Tibial nerve (tissue), 4 donors: ENCODE data around the gene CHRNG. TPM values are rescaled to one million over a fixed set of nuclear protein-coding genes. Genes with fewer than 3 reads are reported as not detected.

Source experiments
- DNase-seq, 2 donors: peaks; one replicate each; pipeline ENCODE4 v3.0.0-alpha.2; 2019; ENCODE audit warnings: low spot score in 2 of 2
- H3K27ac ChIP-seq, 4 donors: fragments of 200-600 bp; sonication (generic) in 3 of 4; one replicate each; pipeline ENCODE4 v1.5.1; 2017 to 2019; ENCODE audit warnings: mild to moderate bottlenecking in 1 of 4
- H3K27me3 ChIP-seq, 2 donors: fragments of 200-600 bp; sonication (generic) in 1 of 2; one replicate each; pipeline versions ENCODE4 v1.5.1 to v1.6.0; 2017 to 2019
- H3K36me3 ChIP-seq, 3 donors: fragments of 200-600 bp; sonication (generic); one replicate each; pipeline ENCODE4 v1.5.1; 2018 to 2019
- H3K4me1 ChIP-seq, 4 donors: fragments of 200-600 bp; sonication (generic) in 3 of 4; one replicate each; pipeline ENCODE4 v1.5.1; 2017 to 2019
- H3K4me3 ChIP-seq, 4 donors: fragments of 200-600 bp; sonication (generic) in 3 of 4; one replicate each; pipeline ENCODE4 v1.5.1; 2017 to 2019; ENCODE audit warnings: mild to moderate bottlenecking in 1 of 4, moderate library complexity in 1 of 4
- H3K9me3 ChIP-seq, 4 donors: fragments of 200-600 bp; sonication (generic) in 3 of 4; one replicate each; pipeline ENCODE4 v1.5.1; 2017 to 2019
- CTCF ChIP-seq, 5 experiments: fragments of 200-600 bp in 3 of 5; fragments of 450-650 bp in 2 of 5; sonication (generic) in 3 of 5; IDR thresholded peaks; one replicate each; pipeline ENCODE4 v1.5.1; 2016 to 2019; ENCODE audit warnings: antibody characterized with exemption in 5 of 5, mild to moderate bottlenecking in 3 of 5, moderate library complexity in 2 of 5
- EP300 ChIP-seq, 2 donors: sonication (generic); formaldehyde crosslinking; IDR thresholded peaks; one replicate each; pipeline ENCODE4 v1.6.1; 2017; ENCODE audit warnings: antibody characterized with exemption in 2 of 2, mild to moderate bottlenecking in 1 of 2
- POLR2A ChIP-seq, 2 donors: fragments of 450-650 bp; IDR thresholded peaks; one replicate each; pipeline ENCODE4 v1.6.1; 2017; ENCODE audit warnings: antibody characterized with exemption in 2 of 2, mild to moderate bottlenecking in 2 of 2, moderate library complexity in 2 of 2
- WGBS, 2 donors: methylation state at CpG; one replicate each; pipeline ENCODE4 v1.1.5; 2018; 5-methylcytosine and 5-hydroxymethylcytosine counted together
- total RNA-seq, 4 donors: library from RNA; depleted of rRNA; stranded (reverse); fragments of >200 nt; gene quantifications; one replicate each; pipeline ENCODE4 v1.1.0, GENCODE V29; 2016

CHRNG gene
- not detected for total RNA-seq

GRCh38 chr2:232539298-232540231 lies at the start of gene CHRNG:
Gene CHRNG (plus strand): TSS chr2:232539692. CDS start chr2:232539748, 56 bp downstream.
- peaks cover 0 to 7% (median 0%) of the 10 kb centered on the region in 4 donors for H3K9me3 ChIP-seq
- peaks cover 0 to 47% of the 10 kb centered on the region in 2 donors for H3K27me3 ChIP-seq
- H3K4me1 ChIP-seq, result no peaks in the 10 kb centered on the region
- DNase-seq, result no peak
- no peak for TF ChIP-seq CTCF (IDR thresholded peaks at IDR 0.05)
- TF ChIP-seq POLR2A (IDR thresholded peaks at IDR 0.05), result no peak
- no peak for TF ChIP-seq EP300 (IDR thresholded peaks at IDR 0.05)
- H3K36me3 ChIP-seq, result peaks cover 0 to 6% (median 0%) of the 10 kb centered on the region in 3 donors
- H3K4me3 ChIP-seq, result no peak within 1 kb of the TSS
- 57 to 59% methylated on average over 20 of the region's 23 CpGs for WGBS, 2 donors
- no peak within 1 kb of the TSS for H3K27ac ChIP-seq

GRCh38 chr2:232490221-232491138 lies 49.0 kb upstream of the CHRNG start:
- Histone ChIP-seq H3K27me3 (peaks cover 0 to 36% of the 10 kb centered on the region in 2 donors), H3K4me1 (peaks cover 0 to 23% (median 0%) of the 10 kb centered on the region in 4 donors), H3K36me3 (no peaks in the 10 kb centered on the region), H3K4me3 (no peak overlapping the region), H3K9me3 (no peaks in the 10 kb centered on the region), H3K27ac (no peak overlapping the region)
- TF ChIP-seq CTCF (IDR thresholded peaks at IDR 0.05) (no peak), POLR2A (IDR thresholded peaks at IDR 0.05) (no peak), EP300 (IDR thresholded peaks at IDR 0.05) (no peak)
- WGBS, 2 donors, result 79 to 82% methylated on average over 22 to 26 of the region's 30 CpGs
- DNase-seq, result no peak

DNA sequence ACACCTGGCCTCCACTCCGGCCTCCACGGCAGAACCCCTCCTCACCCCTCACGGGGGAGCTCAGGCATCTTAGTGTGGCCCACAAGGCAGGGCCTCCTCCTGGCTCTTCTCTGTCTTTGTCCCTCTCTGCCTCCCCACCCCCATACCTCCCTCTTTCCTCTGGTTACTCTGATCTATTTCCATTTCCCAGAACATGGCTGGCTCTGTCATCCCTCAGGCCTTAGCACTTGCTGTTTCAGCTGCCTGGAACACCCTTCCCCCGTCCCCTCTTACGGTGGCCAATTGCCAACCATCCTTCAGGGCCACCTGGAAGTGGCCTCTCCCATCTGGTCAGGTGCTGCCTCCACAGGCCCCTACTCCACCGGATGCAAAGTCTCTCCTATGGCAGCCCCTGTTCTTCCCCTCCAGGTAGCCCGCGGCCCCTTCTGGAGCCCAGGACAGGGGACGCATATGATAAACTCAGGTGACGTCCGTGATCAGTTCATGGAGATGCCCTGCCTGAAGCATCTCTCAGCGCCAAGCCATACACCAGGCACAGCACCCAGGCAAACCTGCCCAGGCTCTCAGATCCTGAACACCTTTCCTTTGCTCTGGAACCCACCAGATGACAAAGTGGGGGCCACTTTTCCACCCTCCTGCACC lies 48.2 kb upstream of the CHRNG start:
- H3K9me3 ChIP-seq, result no peaks in the 10 kb centered on the region
- DNase-seq, result no peak

GRCh38 chr2:232492236-232492848 lies 47.1 kb upstream of the CHRNG start:
- 72 to 78% methylated on average over 8 of the region's 8 CpGs for WGBS, 2 donors
- TF ChIP-seq EP300 (IDR thresholded peaks at IDR 0.05) (no peak), CTCF (IDR thresholded peaks at IDR 0.05) (no peak), POLR2A (IDR thresholded peaks at IDR 0.05) (no peak)
- H3K4me3 ChIP-seq, result no peak overlapping the region
- peaks cover 0 to 4% (median 0%) of the 10 kb centered on the region in 4 donors for H3K4me1 ChIP-seq
- H3K27me3 ChIP-seq, result peaks cover 0 to 18% of the 10 kb centered on the region in 2 donors
- no peak overlapping the region for H3K27ac ChIP-seq
- H3K36me3 ChIP-seq, result no peaks in the 10 kb centered on the region
- no peak for DNase-seq
- H3K9me3 ChIP-seq, result no peaks in the 10 kb centered on the region

More for the DNA sequence above, 48.2 kb upstream of the CHRNG start:
- Histone ChIP-seq H3K4me1 (peaks cover 0 to 15% (median 0%) of the 10 kb centered on the region in 4 donors), H3K4me3 (no peak overlapping the region), H3K36me3 (no peaks in the 10 kb centered on the region), H3K27ac (no peak overlapping the region), H3K27me3 (peaks cover 0 to 28% of the 10 kb centered on the region in 2 donors)
- WGBS, 2 donors, result 89 to 93% methylated on average over 12 of the region's 12 CpGs
- TF ChIP-seq CTCF (IDR thresholded peaks at IDR 0.05), result no peak
